ENCODE measurements around the gene MAPK8. TPM values are rescaled to one million over a fixed set of nuclear protein-coding genes. Genes with fewer than 3 reads are reported as not detected.

Gene MAPK8
- total RNA-seq, 1 experiment from 2014 or later: 34.8 TPM

DNA sequence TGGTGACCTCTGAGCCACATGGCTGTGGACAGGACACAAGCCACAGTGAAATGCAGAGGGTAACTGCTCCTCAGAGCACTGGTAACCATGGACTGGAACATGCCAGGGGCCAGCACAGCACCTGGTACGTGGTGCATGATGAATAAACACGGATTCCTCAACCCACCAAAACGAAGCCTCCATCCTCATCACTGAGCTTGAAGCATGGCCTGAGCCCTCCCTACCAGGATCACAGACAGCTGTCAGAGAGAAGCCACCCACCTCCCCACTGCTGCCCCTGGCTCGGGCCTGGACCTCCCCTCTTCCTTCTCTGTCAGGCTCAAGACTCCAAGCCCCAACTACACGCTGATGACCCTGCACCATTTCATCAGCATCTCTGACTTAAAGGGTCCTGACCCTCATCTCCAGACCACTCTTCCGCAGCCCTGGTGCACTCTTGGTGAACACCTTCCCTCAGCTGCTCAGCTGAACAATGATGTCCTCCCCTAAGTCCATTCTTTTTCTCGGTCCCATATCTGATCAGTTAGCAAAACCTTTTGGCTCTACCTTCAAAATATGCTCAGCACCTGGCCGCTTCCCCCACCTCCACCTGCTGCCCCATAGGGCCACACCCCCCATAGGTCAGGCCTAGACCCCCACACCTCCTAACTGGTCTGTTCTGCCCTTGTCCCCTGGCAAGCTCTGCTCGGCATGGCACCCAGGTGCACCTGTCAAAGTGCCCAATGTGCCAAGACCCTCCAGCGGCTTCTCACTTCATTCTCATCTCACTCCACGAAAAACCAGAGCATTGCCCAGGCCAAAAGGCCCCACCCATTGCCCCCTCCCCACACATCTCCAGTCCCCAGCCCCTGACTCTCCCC lies 141.1 kb downstream of the MAPK8 start:
- no peak for DNase-seq (ENCODE audit: low read depth, low spot score)
- in situ Hi-C loops (cut with HindIII; ENCODE audit: low pct_unique_long_range_greater_than_20kb, low sequenced_read_pairs): no loop called here

DNA sequence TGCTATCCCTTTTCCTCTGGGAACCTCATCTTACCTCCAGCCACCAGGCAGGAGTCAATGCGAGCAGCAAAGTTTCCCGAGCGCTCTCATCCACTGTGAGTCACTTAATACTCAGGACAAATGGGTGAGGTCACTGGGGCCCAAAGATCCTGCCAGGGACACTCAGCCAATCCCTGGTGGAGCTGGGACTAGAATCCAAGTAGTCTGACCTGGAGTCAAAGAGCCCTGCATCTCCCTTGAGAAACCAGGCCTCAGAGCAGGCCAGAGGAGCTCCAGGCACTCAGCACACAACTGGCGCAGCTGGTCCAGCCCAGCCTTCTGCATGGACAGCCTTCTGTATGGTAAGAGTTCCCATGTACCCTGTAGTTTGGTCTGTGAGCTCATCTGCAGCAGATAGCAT lies 142.3 kb downstream of the MAPK8 start:
- DNase-seq (ENCODE audit: low read depth, low spot score): no peak
- in situ Hi-C loops (cut with HindIII; ENCODE audit: low pct_unique_long_range_greater_than_20kb, low sequenced_read_pairs): no loop called here

DNA sequence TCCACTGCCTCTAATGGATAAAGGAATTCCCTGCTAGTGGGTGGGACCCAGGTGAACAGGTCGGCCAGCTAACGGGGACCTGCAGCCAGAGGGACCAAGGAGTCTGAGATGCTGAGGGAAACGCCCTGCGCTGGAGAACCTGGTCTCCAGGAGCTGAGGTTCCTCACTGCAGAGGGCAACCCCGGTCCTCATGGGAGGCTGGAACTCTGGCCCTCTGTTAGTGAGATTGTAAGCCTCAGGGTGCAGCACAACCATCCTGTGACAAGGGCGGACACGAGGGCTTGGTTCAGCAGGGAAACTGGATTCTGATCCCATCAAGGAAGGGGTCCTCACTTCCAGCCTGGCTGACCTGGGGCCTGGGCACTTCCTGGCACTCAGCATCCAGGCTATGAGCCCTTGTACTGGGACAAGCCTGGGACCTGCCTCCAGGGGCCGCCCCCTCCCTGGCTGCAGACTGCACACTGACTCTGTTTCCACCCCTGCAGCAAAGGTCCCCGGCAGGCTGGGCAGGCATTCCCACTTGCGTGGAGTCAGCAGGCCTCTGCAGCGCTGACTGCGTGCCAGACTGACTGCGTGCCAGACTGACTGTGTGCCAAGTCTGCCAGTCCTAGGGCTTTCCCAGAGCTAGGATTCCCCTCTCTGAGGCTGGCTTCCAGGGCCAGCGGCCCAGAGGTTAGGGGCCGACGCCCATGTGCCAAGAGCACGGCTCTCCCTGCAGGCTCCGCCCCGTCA lies 143.2 kb downstream of the MAPK8 start:
- DNase-seq (ENCODE audit: low read depth, low spot score): no peak
- in situ Hi-C loops (cut with HindIII; ENCODE audit: low pct_unique_long_range_greater_than_20kb, low sequenced_read_pairs): no loop called here

DNA sequence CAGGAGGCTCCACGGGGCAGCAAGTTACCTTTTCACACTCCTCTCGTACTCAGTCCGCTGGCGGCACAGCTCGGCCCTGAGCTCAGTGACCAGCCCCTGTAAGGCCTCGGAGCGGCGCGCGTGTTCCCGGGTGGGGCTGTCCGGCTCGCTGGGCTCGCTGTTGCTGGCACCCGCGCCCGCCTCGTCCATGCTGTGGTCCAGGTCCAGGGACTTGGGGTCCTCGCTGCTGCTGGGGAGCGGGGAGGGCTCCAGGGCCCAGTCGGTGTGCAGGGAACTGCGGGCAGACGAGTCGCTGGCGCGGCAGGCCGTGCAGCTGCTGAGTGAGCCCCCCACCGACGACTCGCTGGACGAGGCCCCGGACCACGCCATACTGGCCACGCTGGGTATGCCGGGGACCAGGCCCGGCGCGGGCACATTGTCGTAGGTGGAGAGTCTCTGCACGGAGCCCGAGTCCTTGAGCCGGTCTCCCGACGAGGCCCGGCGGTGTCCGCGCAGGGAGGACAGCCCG lies 143.8 kb downstream of the MAPK8 start:
- in situ Hi-C loops (cut with HindIII; ENCODE audit: low pct_unique_long_range_greater_than_20kb, low sequenced_read_pairs): no loop called here
- DNase-seq (ENCODE audit: low read depth, low spot score): no peak

DNA sequence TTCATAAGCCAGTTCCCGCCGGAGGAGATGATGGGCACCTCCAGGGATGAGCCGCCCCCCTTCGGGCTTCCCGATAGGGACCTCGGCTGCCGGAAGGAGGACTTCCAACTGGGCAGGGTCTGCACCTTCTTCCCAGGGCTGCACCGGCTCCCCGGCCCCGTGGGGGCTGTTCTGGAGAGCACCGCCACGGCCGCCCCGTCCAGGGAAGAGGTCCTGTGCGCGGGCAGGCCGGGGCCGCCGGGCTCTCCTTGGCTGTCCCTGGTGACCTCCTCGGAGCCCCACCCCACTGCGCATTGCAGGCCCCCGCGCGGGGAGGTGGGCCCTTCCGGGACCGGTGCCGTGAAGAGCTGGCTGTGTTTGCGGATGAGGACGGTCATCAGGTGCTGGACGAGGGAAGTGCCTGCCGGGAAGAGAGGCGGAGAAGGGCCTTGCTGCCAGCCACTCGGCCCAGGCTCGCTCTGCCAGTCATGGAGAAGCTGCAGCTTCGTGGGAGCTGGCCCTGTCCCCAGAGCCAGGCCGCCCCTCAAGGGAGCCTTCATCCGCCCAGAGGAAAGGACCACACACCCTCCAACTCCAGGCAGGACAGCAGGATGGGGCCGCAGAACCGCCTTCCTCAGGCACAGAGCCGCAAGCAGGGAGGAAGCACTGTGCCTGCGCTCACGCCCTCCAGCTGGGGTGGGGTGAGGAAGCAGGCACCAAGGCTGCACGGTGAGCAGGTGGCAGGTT lies 144.4 kb downstream of the MAPK8 start:
- DNase-seq (ENCODE audit: low read depth, low spot score): no peak
- in situ Hi-C loops (cut with HindIII; ENCODE audit: low pct_unique_long_range_greater_than_20kb, low sequenced_read_pairs): no loop called here

DNA sequence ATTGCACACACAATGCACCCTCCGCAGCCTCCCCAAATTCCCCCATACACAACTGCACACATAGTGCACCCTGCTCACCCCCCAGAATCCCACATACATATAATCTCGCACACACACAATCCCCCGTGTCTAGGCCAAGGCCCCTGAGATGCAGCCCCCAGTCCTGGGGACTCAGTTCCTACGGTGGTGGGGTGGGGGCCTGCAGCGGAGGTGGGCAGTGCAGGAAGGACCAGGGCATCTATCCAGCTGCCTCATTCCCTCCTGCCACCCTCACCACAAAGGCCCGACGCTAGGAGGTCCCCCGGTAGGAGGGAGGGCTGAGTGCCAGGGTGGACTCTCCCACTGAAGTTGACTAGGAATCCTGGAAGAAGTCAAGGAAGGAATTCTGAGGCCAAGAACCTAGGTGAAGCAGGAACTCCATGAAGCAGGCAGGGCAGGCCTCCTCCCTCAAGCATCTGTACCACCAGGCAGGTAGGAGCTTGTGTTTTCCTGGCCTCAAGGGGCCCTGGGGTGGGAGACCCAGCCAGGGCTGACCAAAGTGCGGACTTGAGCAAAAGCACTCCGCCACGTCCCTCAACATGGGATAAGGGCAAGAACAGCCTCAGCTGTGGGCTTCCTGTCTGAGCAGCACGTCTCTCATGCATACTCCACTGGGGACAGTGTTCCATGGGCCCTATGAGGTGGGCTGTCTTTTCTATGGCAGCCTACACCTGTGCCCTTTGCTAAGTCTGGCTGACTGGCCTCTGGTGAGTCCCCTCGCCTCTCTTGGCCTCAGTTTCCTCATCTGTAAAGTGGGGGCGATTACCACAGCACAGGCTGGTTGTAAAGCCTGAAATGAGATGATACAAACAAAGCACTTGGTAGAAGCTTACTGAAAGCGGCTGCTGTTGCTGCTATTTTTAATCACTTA lies 145.7 kb downstream of the MAPK8 start:
- DNase-seq (ENCODE audit: low read depth, low spot score): no peak
- in situ Hi-C loops (cut with HindIII; ENCODE audit: low pct_unique_long_range_greater_than_20kb, low sequenced_read_pairs): no loop called here

DNA sequence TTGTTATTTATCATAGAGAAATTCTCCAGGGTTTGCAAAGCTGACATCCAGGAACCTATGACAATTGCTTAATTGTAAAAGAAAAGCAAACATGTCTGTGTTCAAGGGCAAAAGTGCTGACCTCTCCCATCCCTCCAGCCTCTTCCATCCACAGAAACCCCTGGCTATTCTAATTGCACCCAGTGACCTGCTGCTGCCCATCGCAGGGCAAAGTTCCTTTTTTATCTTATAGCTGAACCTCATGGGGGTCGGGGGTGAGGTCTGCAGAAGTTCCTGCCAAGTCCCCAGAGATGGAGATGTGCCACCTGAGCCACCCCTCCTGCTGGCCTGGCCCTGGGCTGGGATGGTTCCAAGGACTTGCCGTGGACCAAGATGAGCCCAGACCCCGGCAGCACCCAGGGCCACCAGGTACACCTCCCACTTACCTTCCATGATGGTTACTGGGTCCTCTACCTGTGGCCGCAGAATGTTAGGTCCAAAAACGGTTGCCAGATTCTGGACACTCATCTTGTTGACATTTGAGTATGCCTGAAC lies 146.5 kb downstream of the MAPK8 start:
- in situ Hi-C loops (cut with HindIII; ENCODE audit: low pct_unique_long_range_greater_than_20kb, low sequenced_read_pairs): no loop called here
- no peak for DNase-seq (ENCODE audit: low read depth, low spot score)

DNA sequence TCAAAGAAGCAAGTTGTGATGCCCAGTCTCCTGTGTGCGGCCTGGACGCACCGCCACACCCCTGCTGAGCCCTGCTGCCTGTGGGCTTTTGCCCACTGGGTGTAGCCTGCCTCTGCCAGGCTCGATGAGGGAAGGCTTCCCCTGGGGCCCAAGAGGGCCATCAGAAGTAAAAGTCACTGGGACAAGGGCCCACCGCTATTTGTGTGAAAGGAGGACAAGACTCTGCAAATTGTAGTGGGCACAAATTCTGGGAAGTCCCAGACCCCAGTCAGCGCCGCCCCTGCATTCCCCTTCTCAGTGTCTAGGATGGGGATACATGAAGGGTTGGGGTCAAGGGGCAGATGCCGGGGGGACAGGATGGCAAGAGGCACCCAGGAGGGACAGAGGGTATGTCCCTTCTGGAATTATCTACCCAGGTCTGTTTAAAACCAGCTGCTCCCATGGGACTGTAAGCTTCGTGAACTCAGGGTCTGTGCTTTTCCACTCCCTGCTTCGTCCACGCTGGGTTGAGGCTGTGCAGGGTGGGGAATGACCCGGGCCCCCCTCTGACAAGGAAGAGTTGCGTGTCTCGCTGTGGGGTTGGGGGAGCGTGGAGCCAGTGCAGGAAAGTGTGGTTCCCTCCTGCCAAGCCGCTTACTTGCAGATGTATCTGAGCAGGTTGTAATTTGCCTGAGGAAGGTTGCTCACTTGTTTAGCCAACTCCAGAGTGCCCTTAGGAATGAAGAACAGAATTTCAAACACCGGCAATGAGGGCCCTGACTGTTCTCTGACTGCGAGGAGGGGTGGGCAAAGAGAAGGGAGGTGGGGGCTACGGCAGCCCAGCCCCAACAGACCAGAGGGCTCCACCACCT lies 147.2 kb downstream of the MAPK8 start:
- no peak for DNase-seq (ENCODE audit: low read depth, low spot score)
- in situ Hi-C loops (cut with HindIII; ENCODE audit: low pct_unique_long_range_greater_than_20kb, low sequenced_read_pairs): no loop called here

DNA sequence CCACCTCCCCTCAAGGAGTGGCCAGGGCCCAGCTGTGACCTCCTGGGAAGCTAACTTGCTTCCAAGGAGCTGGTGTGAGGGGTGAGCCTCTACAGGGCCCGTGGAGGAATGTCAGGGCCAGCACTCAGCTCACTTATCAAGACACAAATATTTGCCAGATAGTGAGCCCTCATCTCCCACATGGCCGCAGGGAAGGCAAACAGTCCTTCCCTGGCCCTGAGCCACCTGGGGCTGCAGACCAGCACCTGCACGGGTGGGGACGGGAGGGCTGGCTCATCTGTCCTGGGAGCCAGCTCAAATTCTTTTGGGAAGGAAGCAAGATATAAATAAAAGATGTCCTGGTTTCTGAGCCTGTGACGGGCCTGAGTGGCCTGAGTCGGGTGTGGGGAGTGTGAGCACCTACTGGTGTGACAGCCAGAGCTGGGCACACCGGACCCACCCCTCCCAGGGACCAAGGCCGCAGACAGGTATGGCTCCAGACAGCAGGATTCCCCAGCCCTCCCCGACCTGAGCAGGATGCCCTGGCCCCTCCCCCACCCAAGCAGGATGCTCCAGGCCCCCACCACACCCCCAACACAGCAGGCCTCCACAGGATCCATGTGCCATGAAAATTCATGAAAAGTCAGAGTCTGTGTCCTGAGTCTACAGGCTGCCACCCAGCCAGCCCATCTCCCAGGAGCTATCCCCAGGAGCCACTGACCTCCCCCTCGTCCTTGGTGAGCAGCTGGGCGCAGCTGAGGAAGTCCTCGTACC lies 148.0 kb downstream of the MAPK8 start:
- in situ Hi-C loops (cut with HindIII; ENCODE audit: low pct_unique_long_range_greater_than_20kb, low sequenced_read_pairs): no loop called here
- DNase-seq (ENCODE audit: low read depth, low spot score): no peak

DNA sequence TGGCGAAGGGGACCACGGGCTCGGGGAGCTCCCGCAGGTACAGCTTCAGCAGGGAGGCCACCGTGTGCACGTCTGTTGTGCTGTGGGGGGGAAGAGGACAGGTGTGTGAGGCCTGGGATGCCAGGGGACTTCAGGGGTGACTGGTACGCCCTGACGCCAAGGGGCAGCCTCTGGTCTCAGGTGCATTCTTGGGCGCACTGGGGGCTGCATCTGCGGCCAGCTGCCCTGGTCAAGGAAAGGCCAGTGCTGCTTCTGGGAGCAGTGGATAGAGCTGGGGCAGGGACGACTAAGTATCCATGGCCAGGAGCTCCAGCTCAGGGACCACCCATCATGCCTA lies 148.5 kb downstream of the MAPK8 start:
- no peak for DNase-seq (ENCODE audit: low read depth, low spot score)
- in situ Hi-C loops (cut with HindIII; ENCODE audit: low pct_unique_long_range_greater_than_20kb, low sequenced_read_pairs): no loop called here

DNA sequence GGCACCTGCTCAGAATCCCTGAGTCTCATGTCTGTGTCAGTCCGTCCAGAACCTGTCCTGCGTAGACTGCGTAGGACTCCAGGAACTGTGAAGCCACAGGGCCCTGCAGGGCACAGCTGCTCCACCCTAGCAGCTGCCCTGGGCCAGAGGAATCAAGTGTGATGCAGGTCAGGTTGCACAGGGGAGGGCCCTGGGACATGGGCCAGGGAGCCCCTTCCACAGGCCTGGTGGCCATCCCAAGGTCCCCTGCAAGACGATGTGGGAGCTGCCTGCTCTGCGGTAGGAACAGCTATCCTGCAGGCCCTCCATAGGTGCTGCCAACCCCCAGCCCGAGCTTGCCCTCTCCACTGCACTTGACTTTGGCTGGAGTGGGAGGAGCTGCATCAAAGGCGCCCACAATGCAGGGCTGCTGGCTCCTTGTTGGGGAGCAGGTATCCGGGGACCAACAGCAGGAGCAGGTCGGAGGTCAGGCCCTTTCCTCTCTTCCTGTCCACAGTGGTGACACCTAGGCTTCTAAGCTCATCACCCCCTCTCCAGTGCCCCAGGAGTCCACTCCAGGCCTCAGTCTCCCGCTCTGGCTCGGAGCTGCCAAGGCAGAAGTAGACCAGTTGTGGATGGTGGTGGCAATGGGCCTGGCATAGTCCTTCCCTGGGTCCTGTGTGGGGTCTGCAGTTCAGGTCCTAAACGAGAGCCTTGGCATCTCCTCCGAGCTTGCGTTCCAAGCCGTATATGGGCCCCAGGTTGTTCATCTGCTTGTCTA lies 149.1 kb downstream of the MAPK8 start:
- in situ Hi-C loops (cut with HindIII; ENCODE audit: low pct_unique_long_range_greater_than_20kb, low sequenced_read_pairs): no loop called here
- DNase-seq (ENCODE audit: low read depth, low spot score): no peak

DNA sequence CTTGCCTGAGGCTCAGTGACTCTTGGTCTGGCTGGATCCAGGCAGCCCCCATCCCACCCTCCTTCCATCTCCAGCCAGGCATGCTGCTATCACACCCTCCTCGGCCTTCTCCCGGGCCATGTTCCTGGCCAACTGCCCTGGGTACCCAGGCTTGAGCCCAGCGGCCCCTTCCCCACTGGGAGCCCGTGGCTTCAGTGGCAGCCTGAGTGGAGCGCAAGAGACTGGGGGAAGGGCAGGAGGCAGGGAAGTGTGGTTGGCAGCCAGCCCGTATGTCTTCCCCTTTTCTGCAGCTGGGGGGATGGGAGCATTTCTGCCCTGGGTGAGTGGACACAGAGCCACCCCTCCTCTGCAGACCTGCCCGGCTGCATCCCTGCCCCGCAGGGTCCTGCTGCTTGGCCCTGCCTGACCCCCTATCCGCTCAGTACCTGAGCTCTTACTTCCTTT lies 149.9 kb downstream of the MAPK8 start:
- no peak for DNase-seq (ENCODE audit: low read depth, low spot score)
- in situ Hi-C loops (cut with HindIII; ENCODE audit: low pct_unique_long_range_greater_than_20kb, low sequenced_read_pairs): no loop called here

DNA sequence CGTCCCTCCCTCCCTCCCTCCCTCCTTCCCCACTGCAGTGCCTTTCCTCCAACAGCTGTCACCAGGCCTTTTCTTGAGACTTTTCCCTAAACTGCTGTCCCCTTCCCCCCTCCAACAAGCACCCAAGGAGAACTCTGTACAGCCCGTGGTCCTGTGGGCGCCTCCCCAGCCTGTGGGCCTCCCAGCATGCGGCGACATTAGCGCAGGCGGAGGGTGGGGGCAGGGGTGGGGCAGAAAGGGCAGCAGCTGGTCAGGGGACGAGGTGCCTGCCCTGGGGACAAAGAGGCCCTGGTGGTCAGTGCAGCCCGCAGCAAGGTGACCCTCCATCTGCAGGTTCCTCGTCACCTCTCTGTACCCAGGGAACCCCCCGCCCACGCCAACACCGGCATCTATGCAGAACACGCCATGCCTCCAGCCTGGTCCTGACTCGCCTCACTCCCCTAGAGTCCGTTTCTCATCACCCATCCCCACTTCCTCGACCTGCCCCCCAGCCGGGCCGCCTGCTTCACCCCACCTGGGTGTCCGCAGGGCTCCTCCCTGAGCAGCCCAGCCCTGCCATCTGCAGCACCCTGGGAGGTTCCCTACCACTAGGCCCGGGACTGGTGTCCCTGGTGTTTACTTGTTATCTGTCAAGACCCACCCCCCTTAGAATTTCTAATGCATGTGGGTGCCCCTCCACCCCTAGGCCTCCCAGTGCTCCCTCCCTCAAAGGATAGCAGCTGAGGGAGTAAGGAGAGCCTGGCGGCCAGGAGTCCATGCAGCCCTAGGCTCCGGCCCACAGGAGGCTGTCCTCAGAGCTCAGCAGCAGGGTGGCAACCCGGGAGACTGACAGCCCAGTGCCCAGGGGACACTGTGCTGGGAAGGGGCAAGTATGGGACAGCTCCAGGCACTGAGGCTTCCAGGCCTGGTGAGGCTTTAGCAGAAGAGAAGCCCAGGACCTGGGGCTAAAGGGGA lies 150.6 kb downstream of the MAPK8 start:
- no peak for DNase-seq (ENCODE audit: low read depth, low spot score)
- in situ Hi-C loops (cut with HindIII; ENCODE audit: low pct_unique_long_range_greater_than_20kb, low sequenced_read_pairs): no loop called here

Data from SK-MEL-5 (cell line).